AG10803 (cell line): ENCODE measurements around the gene SPRED2.

ENCODE experiments used
- DNase-seq: peaks from one replicate; pipeline ENCODE4 v3.0.0; 2010; ENCODE audit warnings: low read depth
- H3K4me3 ChIP-seq: 2 replicates; pipeline ENCODE4 v1.5.1; 2011; ENCODE audit warnings: mild to moderate bottlenecking, low read length, control low read depth
- CTCF ChIP-seq: conservative IDR thresholded peaks from 2 replicates; pipeline ENCODE4 v1.5.1; 2011; ENCODE audit warnings: mild to moderate bottlenecking, low read length, control low read depth, inconsistent platforms

The SPRED2 gene

GRCh38 chr2:65281627-65282351 lies 150.6 kb downstream of the SPRED2 start:
- DNase-seq = peak; percentile 66
- TF ChIP-seq CTCF = no peak
- no peak overlapping the region; the same call in 1 of the 2 replicates for H3K4me3 ChIP-seq

- TF ChIP-seq CTCF = no peak
- DNase-seq = no peak
- no peak overlapping the region for H3K4me3 ChIP-seq
Observed at GRCh38 chr2:65279756-65280155, 152.6 kb downstream of the SPRED2 start.

GRCh38 chr2:65278531-65278981 lies 153.8 kb downstream of the SPRED2 start:
- no peak overlapping the region for H3K4me3 ChIP-seq
- TF ChIP-seq CTCF = no peak
- DNase-seq = no peak

GRCh38 chr2:65277791-65278483 lies 154.5 kb downstream of the SPRED2 start:
- no peak for DNase-seq
- no peak for TF ChIP-seq CTCF
- no peak overlapping the region for H3K4me3 ChIP-seq

GRCh38 chr2:65277118-65277517 lies 155.3 kb downstream of the SPRED2 start:
- no peak for TF ChIP-seq CTCF
- no peak overlapping the region for H3K4me3 ChIP-seq
- DNase-seq = no peak

GRCh38 chr2:65276609-65277008 lies 155.8 kb downstream of the SPRED2 start:
- no peak for DNase-seq
- no peak overlapping the region for H3K4me3 ChIP-seq
- no peak for TF ChIP-seq CTCF
